Measurements from ENCODE around the gene COX7B2.
A peak's percentile ranks its signal among the peaks of the same experiment; 100 is the strongest.

COX7B2 gene, protein sequence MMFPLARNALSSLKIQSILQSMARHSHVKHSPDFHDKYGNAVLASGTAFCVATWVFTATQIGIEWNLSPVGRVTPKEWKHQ

DNA sequence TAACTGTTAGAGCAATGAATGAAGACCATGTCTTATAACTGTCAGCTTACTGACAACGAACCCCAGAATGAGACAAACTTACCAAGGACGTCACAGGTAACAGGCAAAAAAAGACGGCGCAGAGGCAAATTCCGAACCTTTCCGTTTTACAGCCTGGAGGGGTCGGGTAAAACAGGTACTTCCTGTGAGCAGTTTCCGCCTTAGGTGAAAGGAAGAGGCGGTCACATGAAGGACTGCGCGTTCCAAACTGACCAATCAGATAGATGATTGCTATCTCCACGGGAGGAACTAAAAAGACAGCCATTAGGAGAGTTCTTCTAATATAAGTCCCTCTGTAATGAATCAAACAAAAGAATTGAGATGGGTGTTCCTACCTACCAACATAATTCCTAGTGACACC lies at the start of gene COX7B2:
Gene COX7B2, minus strand, starts transcription at position 168 of the 400 bp plus-strand sequence. CDS start 174,053 bp downstream, outside the sequence.
- DNase-seq = no peak

DNA sequence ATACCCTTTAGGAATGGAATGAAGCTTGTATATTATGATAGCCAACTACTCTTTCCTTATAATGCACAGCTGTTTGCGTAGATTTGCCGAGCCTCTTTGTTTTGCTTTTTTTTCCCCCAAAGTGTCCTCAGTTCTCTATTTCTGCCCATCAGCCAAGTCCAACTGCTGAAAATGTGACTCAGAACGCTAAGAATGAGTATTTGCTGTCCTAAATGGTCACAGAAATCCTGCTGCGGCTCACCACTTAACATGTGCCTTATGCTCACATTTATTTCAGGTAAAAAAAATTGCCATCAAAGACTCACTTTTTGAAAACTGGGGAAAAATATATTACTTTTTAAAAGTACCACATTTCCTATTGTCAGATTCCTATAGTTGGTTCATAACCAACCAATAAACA lies 47.4 kb upstream of the COX7B2 start:
- no peak for DNase-seq

DNA sequence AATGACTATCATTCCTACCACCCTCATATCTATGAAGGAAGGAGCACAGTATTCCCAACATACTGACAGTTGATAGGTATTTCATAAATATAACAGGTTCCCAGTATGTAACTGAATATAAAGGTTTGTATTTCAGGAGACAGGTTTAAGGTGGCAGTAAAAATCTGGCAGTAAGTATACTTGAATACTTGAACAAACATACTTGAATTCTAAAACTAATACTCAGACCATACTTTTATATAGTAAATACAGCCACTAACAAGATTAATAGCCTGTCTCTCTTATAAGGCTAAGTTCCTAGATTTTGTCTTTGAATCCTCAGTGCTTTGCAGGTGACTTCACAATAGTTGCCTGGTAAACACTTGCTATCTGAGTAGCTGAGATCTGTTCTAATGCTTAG lies 46.6 kb upstream of the COX7B2 start:
- DNase-seq = no peak

DNA sequence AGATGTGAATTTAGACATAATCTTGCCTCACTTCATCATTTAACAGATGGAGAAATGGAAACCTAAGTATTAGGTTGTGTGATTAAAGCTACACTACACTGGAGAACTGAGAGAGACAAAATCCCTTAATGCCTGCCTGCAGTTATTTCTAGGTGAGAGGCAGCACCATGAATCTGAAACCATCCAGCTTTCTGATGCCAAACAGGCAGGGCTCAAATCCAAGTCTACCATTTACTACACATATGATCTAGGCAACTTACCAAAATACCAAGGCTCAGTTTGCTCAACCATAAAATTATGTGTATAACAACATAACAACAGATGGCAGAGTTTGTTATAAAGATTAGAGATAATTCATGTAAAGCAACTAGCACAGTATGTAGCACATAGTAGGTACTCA lies 45.6 kb upstream of the COX7B2 start:
- DNase-seq = no peak

DNA sequence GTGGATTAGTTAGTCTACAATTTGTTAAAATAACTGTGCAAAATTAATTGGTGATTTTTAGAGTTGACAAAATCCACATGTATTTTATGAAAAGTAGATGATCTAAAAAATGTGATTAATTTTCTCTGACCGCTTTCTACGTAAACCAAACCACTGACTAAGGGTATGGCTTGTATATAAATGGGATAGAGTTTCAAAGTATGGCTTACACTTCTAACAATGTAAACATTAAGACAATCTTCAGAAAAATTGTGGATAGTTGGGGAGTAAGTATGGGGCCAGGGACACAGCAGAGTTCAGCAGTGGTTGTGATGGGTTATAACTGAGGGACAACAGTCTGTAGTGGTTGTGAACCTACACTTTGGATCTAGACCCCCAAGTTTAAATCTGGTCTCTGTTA lies 44.5 kb upstream of the COX7B2 start:
- DNase-seq = no peak

DNA sequence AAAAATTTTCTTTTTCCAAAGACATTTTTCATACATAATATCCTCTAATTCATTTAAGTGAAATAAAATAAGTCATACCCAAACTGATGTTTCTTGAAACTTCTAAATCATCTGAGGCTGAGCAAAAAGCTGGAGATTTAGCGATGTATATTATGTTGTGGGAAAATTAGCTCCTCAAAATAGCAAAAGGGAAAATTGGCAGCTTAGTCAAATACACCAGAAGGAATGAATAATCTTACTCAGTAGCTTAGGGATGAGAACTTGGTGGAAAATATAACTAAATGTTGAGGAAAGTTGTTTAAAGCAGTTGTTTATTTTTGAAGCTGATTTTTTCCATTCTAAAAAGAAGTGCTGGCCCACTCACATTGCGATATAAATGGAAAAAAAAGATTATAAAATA lies 43.4 kb upstream of the COX7B2 start:
- DNase-seq = no peak

DNA sequence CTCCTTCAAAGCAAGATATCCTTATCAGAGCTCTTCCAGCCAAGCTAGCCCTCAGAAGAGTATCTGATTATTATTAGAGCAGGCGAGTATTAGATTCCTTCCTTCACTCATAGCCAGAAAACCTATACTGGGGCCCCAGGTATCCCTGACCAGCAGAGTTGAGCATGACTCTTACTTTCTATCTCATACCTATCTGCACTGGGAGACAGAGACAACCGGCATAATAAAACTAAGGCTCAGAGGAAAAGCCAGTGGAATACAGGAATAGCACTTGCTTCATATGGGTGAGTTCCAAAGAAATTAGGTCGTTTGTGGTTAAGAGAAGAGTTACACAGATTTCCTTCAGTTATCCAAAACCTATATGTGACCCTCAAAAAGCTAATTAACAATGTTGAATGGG lies 41.8 kb upstream of the COX7B2 start:
- DNase-seq = no peak

DNA sequence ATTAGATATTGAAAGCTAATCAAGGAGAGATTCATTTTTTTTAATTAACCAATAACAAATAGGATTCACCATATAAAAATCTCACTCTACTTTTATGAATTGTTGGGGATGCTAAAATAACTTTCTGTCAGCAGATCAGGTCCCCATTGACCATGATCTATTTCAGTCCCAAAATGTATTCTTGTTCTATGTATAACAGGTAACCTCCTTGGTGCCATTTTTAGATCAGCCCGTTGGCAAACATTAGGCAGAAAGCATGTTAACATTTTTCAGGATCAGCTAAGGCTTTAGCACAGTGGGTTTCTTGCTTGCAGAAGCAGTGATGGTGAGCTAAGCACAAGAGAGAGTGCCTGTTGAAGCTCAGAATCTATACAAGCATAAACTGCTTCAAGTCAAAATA lies 40.8 kb upstream of the COX7B2 start:
- DNase-seq = no peak

DNA sequence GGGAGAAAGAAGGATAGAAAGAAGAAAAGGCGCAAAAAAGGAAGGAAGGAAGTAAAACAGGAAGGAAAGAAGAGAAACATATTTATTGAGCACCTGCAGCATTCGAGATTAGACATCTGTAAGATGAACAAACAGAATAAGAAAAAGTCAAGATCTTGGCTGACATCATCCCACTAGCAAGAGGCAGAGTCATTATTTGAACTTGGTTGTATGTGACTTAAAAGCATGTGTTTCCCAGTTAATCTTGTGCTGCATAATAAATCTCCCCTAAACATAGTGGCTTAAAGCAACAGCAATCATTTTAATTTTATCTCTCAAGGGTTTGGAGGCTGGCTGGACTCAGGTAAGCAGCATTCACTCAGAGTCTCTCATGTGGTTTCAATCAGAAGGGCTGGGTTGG lies 38.5 kb upstream of the COX7B2 start:
- DNase-seq = no peak

DNA sequence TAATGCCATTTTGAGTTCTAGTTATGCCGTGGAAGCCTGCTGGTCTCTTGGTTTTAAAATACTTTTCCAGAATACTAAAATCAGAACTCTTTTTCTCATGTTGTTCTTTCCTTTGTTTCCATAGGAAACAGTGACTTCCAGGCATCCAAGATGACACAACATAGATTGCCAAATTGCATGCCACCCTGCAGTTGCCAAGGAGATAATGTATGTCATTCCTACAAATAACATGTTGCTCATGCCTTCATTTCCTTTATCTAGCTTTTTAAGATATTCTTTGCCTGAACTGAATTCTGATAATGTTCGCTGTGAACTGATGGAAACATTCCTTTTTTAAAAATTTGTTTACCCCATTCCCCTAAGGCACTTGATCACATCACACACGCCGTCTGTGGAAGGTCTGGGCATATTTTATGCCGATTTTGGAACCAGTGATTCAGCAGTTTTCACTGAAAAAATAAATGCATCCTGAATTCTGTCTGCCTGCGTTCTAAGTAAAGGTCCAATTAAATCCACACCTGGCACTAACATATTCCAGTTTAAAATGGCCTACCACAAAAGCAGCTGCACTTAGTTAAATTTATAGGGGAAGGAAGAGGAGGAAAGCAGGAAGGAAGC lies 38.0 kb upstream of the COX7B2 start:
- no peak for DNase-seq

DNA sequence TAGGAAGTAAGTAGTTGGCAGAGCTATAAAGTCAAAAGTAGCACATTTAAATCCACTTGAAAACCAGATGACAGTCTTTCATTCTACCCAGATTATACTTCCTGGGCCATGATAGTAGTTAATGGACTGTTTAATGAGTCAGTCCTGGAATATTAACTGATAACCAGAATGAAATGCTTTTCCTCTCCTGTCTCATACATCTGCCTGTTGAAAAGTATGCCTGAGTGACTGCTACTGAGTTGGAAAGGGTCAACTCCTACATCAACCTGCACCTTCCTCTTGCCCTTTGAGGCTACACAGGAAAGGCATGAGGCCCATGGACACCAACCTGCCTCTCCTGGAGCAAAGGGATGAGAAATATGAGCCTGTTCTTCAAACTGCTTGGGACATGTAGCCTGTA lies 36.0 kb upstream of the COX7B2 start:
- DNase-seq = no peak

DNA sequence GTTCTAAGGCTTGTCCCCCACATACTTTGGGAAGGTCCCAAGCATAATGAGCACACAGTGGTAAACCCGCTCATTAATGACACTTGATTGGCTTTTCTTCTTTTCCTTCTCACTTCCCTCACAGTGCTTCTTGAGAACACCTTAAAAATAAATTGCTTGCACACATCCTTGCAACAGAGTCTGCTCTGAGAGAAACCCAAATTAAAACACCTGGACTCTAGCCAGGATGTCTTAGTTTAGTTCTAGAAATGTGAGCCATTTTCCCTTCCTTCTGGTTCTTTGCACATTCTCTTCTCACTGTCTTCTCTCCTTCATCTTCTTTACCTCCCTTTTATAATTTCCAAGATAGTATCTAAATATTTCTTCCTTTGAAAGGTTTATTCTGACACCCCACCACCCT lies 35.3 kb upstream of the COX7B2 start:
- DNase-seq = no peak

DNA sequence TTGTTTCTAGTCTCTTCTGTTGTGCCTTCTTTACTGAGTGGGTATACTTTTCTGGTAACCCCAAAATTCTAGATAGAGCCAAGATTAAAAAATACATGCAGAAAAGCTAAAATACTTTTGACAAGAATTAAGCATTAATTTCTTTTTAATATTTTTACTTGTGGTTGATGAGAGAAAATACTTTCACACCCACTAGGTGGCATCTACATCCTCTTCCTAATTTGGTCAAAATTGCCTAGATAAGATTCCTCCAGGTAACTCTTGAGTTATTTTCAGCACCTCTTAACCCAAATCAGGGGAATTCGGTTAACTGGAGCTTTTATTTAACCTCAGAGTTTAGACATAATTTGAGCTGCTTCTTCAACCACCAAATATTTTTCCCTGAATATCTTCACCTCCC lies 28.4 kb upstream of the COX7B2 start:
- no peak for DNase-seq

DNA sequence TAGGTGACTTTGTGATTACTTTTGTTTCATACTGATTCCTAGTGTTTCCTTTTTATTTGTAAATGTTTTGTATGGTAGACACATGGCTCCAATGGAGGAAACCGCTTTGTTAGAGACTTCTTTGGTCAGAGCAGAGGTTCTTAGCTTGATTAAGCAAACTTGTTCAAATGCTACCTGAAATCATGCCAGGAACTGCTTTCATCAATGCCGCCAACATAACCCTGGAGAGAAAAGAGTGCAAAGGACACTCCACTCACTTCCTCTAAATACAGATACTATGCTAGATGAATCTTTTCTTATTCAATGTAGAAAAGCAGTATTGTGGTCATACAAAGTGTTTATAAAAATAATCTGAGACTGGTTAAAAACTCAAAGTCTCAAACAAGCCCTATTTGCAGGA lies 25.7 kb upstream of the COX7B2 start:
- DNase-seq = no peak

DNA sequence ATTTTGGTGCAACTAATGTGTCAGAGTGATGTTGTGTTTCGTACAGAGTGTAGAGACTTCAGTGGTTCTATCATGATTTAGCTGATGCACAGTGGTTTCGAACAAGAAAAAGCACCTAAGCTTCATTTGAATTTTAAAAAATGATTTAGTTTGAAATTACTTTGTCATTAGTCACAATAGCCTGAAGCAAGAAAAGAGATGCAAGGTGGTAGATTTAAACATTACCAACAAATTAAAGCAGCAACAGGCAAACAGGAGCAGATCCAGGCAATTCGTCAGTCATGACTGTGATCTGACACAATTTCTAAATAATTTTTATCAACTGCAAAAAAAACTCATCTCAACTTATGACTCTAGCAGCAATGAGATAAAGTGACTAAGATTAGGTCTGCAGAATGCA lies 24.6 kb upstream of the COX7B2 start:
- no peak for DNase-seq

DNA sequence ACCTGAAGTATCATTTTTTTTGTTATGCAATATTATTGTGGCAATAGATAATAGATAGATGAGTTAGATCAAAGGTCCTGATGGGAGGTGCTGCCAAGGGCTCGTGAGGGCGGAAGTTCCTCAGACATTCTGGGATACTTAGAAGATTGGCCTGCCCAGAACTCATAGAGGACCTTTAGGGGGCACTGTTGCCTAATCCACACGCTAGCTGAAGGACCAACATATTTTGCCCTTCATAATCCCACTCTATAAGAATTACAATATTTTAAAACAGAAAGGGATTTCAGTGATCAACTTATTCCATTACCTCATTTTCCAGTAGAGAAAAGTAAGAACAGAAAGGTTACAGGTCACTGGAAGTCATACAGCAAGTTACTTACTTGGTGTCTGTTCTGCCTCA lies 22.9 kb upstream of the COX7B2 start:
- peak; percentile 9 for DNase-seq

DNA sequence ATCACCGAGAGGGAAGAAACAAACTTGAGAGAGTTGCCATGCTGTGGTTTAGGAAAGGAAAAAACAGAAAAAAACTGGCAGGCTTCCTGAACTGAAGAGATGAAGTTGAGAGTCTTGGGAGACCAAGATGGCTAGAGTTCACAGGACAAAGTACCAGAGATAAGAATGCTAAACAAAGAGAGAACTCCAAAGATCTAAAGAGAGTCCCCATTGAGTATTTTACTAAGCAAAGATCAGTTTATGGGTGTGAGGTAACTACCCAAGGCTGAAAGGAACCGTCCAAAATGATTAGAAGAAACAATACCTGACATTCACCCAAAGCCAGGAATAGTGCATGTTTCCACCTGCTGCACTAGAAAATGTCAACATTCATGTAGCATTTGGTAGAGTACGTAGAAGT lies 21.8 kb upstream of the COX7B2 start:
- no peak for DNase-seq

DNA sequence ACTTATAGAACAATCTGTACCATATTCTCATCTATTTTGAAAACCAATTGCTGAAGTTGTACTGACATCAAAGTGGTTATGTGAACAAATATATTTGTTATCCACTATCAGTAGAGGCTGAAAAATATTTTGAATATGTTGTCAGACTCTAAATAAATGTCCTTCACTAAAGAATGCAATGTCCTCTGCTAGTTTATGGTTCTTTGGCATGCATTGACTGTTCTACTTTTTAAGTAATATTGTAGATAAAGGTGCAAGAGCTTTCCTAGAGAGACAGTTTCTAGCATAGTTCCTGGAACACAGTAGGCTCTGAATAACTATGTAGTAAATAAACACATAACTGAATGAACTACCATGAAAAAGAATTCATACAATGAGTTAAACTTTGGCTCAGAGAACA lies 18.2 kb upstream of the COX7B2 start:
- no peak for DNase-seq

DNA sequence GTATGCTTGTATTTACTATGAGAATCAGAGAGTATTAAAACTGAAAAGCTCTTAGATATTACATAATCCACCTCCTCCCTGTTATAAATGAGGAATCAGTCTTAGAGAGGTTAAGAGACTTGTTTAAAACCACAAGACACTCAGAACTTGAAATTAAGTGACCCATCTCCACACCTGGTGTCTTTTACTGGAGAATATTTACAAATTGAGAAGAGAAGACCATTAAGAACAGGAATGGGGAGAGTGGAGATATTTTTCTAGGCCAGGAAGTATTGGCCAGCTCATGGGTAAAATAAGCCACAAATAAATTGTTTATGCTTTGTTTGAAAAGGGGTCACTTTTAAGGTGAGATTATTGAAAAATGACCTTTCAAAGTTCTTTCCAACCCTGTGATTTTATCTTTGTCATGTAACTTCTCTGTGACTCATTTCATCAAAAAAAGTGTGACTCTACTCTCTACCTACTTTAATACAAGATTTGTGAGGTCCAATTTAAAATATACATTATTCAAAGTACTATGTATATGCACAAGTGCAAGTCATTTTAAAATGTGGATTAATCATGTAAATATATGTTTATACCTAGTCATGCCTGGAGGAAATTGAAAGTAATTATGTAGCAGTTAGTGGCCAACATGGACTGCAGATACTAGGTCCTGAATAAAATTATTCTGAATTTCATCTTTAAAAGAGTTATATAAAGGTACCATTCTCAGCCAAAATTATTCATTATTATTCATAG lies 15.9 kb upstream of the COX7B2 start:
- no peak for DNase-seq

DNA sequence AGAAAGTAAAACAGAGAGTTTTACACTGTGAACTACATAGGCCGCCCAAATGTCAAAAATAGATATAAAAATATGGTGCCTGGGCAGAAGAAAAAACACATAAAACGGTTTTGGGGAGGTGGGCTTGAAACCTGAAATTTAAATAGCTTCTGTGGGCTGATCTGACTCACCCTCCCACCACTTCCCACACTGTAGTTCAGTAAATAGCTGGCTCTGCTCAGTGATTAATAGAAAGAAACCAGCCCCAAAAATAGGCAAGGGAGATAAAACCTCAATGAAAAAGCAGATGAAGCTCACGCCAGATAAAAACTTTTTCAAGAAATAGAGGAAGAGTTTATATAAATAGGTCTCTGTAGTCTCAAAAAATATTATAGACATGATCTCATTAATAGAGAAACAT lies 13.2 kb upstream of the COX7B2 start:
- DNase-seq = no peak

DNA sequence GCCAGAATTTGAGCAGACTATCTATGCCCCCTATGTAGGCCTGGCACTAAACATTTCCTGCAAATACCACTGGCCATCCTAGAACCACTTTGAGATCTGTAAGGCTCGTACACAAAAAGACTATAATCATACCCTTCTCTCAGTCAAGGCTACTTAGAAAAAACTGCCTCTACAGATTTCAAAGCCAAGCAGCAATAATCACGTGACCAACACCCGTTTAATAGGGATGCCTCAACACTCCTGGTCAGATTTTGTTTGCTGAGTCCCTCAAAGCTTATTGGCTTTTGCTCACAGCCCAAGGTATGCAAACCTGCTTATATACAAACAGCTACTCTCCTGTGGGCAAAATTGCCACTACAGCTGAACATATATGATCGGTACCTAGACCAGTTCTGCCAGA lies 897 bp downstream of the COX7B2 start:
- DNase-seq = no peak

DNA sequence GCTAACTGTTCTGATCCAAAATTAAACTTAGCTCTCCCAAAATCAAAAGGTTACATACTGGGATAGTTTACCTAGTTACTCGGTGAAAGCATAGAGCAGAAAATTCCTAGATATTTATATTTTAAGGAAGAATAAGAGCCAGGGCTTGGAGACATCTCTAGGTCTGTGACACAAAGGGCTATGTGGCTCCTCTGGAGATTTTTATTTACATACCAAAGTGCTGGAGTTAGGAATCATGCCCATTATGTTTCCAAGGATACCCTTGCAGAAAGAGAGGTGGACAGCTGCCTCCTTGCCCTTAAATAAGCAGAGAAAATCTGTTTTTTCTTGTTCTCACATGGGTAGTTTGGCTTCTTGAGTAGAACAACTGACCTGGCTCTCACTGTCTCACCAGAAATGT lies 9.0 kb downstream of the COX7B2 start:
- no peak for DNase-seq

DNA sequence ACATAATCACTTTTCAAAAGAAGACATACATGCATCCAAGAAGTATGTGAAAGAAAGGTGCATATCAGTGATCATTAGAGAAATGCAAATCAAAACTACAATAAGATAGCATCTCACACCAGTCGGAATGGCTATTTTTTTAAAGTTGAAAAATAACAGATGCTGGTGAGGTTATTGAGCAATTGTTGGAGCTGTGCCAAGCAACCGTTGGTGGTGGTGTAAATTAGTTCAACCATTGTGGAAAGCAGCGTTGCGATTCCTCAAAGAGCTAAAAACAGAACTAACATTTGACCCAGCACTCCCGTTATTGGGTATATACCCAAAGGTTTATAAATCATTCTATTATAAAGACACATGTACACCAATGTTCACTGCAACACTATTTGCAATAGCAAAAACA lies 14.2 kb downstream of the COX7B2 start:
- no peak for DNase-seq

DNA sequence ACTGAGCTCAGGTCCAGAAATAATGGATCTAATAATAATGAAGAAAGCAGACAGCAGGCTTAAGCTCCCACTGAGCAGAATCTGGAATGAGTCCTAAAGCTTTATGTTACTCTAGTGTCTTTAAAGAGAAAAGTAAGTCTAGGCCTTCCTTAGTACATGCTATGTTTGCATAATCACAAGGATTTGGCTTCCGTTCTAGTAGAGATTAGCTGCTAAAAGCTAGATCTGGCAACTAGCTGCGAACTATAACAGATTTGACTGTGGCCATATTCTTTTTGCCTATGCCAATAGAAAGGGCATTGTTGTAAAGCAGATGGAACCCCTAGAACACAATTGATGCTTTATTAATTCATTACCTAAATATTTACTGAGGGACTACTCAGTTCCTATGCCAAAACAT lies 19.0 kb downstream of the COX7B2 start:
- DNase-seq = no peak

DNA sequence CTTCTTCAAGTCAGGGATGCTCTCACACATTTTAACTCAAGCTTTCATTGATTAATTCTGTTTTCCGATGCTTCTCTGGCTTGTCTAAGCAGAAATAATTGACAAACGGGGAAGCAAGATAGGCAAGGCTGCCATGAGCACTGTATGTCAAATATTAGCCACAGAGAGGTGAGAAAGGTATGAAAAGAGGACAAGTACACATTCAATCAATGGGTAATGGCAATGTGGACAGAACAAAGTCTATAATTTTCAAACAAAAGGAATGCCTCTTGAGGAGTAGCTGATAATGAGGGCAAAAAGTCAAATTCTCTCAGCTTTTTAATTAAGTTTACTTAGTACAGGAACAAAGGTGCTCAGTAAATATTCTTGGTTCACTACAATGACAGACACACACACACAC lies 19.6 kb downstream of the COX7B2 start:
- DNase-seq = no peak

Measured in activated CD4-positive, alpha-beta T cell treated with anti-CD3 and anti-CD28 coated beads for 48 hours (primary cell).